Left ventricle myocardium inferior (tissue), 1 donor: Measurements from ENCODE around the gene HRAS. TPM values are rescaled to one million over a fixed set of nuclear protein-coding genes. Genes with fewer than 3 reads are reported as not detected.
A peak's percentile ranks its signal among the peaks of the same experiment; 100 is the strongest.

Experiments
- DNase-seq: peaks from one replicate; pipeline ENCODE4 v3.0.0-alpha.2; 2020
- H3K27ac ChIP-seq: fragments of 200-600 bp; replicated peaks from 2 replicates; pipeline ENCODE4 v1.8.0; 2021
- H3K27me3 ChIP-seq: fragments of 200-600 bp; 2 replicates; pipeline ENCODE4 v1.8.0; 2021; ENCODE audit warnings: low read depth
- H3K36me3 ChIP-seq: fragments of 200-600 bp; 2 replicates; pipeline ENCODE4 v1.8.0; 2021
- H3K4me1 ChIP-seq: fragments of 200-600 bp; 2 replicates; pipeline ENCODE4 v1.8.0; 2021
- H3K4me3 ChIP-seq: fragments of 200-600 bp; 2 replicates; pipeline ENCODE4 v1.8.0; 2021; ENCODE audit warnings: mild to moderate bottlenecking, moderate library complexity
- H3K9me3 ChIP-seq: fragments of 200-600 bp; replicated peaks from 2 replicates; pipeline ENCODE4 v1.8.0; 2021
- intact Hi-C: fragments of 100-400 bp; cut with micrococcal nuclease; formaldehyde crosslinking; loops from one replicate; pipeline ENCODE4 v1.11.0; 2022
- total RNA-seq: library from RNA; stranded (reverse); fragmentation: NEBNext Ultra II Directional; extraction: Animal tissue kit (Norgen Biotek cat#: 25700); gene quantifications from one replicate; pipeline ENCODE4 v1.2.1, GENCODE V29; 2021
- TF ChIP-seq, protein P1 (sequence below): fragments of 200-600 bp; IDR thresholded peaks from 2 replicates; pipeline ENCODE4 v1.8.0; 2021; ENCODE audit warnings: antibody characterized with exemption, mild to moderate bottlenecking, borderline replicate concordance
- donor health status: DM: no; HTN: yes; CAD: no; lungs with severe emphysema.

The HRAS gene
- total RNA-seq, 1 donor from 2014 or later, result 55.9 TPM

- TF ChIP-seq, protein P1, sequence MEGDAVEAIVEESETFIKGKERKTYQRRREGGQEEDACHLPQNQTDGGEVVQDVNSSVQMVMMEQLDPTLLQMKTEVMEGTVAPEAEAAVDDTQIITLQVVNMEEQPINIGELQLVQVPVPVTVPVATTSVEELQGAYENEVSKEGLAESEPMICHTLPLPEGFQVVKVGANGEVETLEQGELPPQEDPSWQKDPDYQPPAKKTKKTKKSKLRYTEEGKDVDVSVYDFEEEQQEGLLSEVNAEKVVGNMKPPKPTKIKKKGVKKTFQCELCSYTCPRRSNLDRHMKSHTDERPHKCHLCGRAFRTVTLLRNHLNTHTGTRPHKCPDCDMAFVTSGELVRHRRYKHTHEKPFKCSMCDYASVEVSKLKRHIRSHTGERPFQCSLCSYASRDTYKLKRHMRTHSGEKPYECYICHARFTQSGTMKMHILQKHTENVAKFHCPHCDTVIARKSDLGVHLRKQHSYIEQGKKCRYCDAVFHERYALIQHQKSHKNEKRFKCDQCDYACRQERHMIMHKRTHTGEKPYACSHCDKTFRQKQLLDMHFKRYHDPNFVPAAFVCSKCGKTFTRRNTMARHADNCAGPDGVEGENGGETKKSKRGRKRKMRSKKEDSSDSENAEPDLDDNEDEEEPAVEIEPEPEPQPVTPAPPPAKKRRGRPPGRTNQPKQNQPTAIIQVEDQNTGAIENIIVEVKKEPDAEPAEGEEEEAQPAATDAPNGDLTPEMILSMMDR, result no peak
- H3K36me3 ChIP-seq, result peaks cover 2% of the 10 kb centered on the region
- intact Hi-C loops, result no loop called here
- H3K4me3 ChIP-seq, result no peak overlapping the region
- H3K4me1 ChIP-seq, result peaks cover 37% of the 10 kb centered on the region
- DNase-seq, result peak; percentile 11
- H3K9me3 ChIP-seq, result no peaks in the 10 kb centered on the region
- H3K27ac ChIP-seq, result no peak overlapping the region
- peaks cover 37% of the 10 kb centered on the region for H3K27me3 ChIP-seq
These were observed 3.2 kb upstream of the HRAS start for GRCh38 chr11:538431-539051.

- peak; percentile 11 for DNase-seq
- Histone ChIP-seq H3K27me3 (peaks cover 37% of the 10 kb centered on the region), H3K4me1 (peaks cover 44% of the 10 kb centered on the region), H3K36me3 (peaks cover 9% of the 10 kb centered on the region), H3K9me3 (no peaks in the 10 kb centered on the region), H3K27ac (no peak overlapping the region), H3K4me3 (peak overlapping the region; percentile 94)
- TF ChIP-seq, protein P1, result no peak
- intact Hi-C loops, result no loop called here
These were observed 2.5 kb upstream of the HRAS start for GRCh38 chr11:537622-538430.

GRCh38 chr11:536841-537621 lies 1.7 kb upstream of the HRAS start, which contains the start of gene LRRC56:
LRRC56 (plus strand) TSS chr11:537527; CDS start chr11:540685, 3,158 bp downstream.
- DNase-seq, result peak; percentile 74
- intact Hi-C loops, result no loop called here
- Histone ChIP-seq H3K4me3 (peak within 1 kb of the TSS; percentile 94), H3K9me3 (no peaks in the 10 kb centered on the region), H3K4me1 (peaks cover 52% of the 10 kb centered on the region), H3K36me3 (peaks cover 17% of the 10 kb centered on the region), H3K27me3 (peaks cover 37% of the 10 kb centered on the region), H3K27ac (no peak within 1 kb of the TSS)
- TF ChIP-seq, protein P1, result no peak

DNA sequence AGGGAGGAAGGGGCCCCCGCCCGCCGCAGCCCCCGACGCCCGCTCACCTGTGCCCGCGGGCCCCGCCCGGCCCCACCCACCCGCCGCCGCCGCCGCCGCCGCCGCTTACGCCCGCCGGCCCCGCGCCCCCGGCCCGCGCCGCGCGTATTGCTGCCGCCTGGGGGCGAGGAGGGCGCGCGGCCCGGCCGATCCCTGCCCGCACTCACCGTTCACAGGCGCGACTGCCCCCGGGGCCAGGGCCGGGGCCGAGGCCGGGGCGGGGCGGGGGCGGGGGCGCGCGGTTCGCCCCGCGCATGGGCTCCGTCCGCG lies 212 bp downstream of the HRAS start:
- intact Hi-C loops, result no loop called here
- Histone ChIP-seq H3K27ac (peak overlapping the region; percentile 91), H3K36me3 (peaks cover 28% of the 10 kb centered on the region), H3K4me1 (peaks cover 54% of the 10 kb centered on the region), H3K9me3 (no peaks in the 10 kb centered on the region), H3K27me3 (peaks cover 29% of the 10 kb centered on the region), H3K4me3 (peak overlapping the region; percentile 94)
- TF ChIP-seq, protein P1, result no peak
- no peak for DNase-seq

- TF ChIP-seq, protein P1, result no peak
- H3K36me3 ChIP-seq, result peaks cover 28% of the 10 kb centered on the region
- peak overlapping the region; percentile 91 for H3K27ac ChIP-seq
- peak; percentile 26 for DNase-seq
- H3K27me3 ChIP-seq, result peaks cover 23% of the 10 kb centered on the region
- H3K4me1 ChIP-seq, result peaks cover 54% of the 10 kb centered on the region
- H3K9me3 ChIP-seq, result no peaks in the 10 kb centered on the region
- intact Hi-C loops, result no loop called here
- H3K4me3 ChIP-seq, result peak overlapping the region; percentile 94
These were observed 773 bp downstream of the HRAS start for GRCh38 chr11:534396-535209.
